HG03095 (cell line): Measurements from ENCODE around the gene BRCA1.
A peak's percentile ranks its signal among the peaks of the same experiment; 100 is the strongest.
"Not testable (repeated sequence)": the region's sequence is repeated elsewhere in the genome, so short reads cannot be mapped to it uniquely, and the experiment has no call there.

Experiments
- ATAC-seq: cut with Tn5 transposase; IDR thresholded peaks from one replicate; pipeline ENCODE4 v1.9.1; 2021; ENCODE audit warnings: moderate library complexity; ENCODE audit not compliant: unreplicated experiment

BRCA1 gene

DNA sequence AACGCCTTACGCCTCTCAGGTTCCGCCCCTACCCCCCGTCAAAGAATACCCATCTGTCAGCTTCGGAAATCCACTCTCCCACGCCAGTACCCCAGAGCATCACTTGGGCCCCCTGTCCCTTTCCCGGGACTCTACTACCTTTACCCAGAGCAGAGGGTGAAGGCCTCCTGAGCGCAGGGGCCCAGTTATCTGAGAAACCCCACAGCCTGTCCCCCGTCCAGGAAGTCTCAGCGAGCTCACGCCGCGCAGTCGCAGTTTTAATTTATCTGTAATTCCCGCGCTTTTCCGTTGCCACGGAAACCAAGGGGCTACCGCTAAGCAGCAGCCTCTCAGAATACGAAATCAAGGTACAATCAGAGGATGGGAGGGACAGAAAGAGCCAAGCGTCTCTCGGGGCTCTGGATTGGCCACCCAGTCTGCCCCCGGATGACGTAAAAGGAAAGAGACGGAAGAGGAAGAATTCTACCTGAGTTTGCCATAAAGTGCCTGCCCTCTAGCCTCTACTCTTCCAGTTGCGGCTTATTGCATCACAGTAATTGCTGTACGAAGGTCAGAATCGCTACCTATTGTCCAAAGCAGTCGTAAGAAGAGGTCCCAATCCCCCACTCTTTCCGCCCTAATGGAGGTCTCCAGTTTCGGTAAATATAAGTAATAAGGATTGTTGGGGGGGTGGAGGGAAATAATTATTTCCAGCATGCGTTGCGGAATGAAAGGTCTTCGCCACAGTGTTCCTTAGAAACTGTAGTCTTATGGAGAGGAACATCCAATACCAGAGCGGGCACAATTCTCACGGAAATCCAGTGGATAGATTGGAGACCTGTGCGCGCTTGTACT, at the start of gene BRCA1:
BRCA1 (minus strand) TSS at position 232 of the 834 bp plus-strand sequence. CDS start 1,268 bp downstream, outside the sequence.
- ATAC-seq = peak; percentile 96

DNA sequence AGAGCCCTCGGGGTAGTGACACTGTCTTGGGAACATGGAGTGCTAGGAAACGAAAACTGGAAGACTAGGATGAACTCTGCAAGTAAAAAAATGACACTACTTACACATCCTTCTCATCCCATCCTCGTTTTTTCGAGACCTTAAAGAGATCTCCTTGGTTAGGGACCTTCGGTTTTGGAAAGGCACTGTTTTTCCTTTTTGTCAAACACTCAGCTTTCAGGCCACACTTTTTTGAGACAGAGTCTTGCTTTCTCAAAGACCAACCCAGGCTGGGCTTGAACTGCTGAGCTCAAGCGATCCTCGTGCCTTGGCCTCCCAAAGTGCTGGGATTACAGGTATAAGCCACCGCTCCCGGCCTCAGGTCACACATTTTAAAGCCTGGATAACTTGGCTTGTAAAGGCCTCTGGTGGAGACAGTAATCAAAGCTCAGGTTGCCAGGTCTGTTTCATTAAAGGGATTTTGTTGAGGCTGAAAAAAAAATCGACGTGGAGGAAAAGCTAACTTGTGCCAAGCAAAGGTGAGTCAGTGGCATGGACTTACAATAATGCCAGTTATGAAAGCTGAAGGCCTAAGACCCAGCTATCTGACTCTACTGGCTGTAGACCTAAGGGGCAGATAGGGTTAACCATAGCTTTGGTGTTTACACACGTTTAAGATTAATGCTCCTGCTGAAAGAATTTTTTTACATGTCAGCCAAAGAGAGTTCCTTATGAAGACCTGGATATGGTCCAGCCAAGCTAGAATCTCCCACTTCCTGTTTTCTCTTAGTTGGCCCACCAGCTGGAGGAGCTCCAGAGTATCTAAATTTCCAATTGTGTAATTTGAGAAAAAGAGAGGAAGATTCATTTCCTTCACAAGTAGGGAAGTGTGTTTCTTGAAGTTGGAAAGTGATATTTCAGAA, 46.7 kb upstream of the BRCA1 start:
- peak; percentile 4 for ATAC-seq

DNA sequence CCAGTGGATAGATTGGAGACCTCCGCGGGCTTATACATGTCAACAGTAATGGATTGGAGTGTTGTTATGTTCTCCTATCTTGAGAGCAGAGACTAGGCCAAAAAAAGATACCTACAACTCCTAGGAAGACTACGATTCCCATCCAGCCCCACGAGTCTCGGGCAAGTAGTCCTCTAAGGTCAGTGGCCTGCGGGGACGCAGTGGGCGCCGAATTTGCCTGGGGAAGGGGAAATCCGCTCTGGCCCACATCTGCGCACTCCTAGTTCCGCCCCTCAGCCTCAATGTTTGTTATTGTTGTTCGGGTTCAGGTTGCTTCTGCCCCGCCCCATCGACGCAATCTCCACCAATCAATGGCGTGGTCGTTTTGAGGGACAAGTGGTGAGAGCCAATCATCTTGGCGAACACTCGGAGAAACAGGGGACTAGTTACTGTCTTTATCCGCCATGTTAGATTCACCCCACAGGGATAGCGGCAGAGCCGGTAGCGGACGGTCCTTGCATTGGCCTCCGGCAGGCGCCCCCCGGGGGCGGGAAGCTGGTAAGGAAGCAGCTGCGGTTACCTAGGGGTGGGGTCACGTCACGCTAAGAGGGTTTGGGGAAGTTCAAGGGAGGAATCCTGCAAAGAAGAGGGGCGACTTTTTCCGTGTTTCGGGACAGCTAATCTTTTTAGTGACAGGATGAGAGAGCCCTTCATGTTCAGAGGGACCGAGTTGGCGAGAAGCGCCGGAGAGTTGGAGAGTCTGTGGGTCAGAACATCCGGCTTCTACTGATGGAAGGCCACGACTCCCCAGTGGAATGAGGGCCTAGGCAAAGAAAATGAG, 45.8 kb upstream of the BRCA1 start, which contains the start of gene NBR1:
NBR1 (plus strand) TSS at position 449 of the 820 bp plus-strand sequence. CDS start 4,586 bp downstream, outside the sequence.
- peak; percentile 68 for ATAC-seq

DNA sequence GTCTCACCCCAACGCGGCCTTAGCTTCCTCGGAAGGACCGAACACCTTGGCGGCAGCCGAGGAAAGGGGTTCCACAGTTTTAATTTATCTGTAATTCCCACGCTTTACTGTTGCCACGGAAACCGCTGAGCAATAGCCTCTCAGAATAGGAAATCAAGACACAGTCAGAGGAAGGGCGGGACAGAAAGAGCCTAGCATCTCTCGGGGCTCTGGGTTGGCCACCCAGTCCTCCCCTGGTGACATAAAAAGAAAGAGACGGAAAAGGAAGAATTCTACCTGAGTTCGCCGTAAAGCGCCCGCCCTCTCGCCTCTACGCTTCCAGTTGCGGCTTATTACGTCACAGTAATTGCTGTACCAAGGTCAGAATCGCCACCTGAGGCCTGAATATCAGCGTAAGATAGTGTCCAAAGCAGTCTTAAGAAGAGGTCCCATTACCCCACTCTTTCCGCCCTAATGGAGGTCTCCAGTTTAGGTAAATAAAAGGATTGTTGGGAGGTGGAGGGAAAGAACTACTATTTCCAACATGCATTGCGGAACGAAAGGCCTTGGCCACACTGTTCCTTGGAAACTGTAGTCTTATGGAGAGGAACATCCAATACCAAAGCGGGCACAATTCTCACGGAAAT, 45.1 kb upstream of the BRCA1 start:
- ATAC-seq = peak; percentile 57

DNA sequence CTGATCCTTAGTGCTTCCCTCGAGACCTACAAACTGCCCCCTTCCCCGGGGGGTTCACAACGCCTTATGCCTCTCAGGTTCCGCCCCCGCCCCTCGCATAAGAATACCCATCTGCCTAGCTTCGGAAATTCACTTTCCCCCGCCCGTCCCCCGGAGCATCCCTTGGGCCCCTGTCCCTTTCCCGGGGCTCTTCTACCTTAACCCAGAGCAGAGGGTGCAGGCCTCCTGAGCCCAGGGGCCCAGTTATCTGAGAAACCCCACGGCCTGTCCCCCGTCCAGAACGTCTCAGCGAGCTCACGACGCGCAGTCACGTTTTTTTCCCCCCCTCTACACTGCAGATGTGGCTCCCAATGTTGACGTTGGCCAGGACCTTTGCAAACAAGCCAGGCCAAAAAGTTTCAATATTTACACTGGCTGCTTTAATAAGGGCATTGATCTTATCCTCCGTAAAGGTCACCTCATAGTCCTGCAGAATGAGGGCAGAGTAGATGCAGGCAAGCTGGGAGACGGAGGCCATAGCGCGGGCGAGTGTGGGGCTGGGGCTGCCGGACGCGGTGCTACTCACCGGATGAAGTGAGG, 44.5 kb upstream of the BRCA1 start:
- peak; percentile 32 for ATAC-seq

- ATAC-seq = not testable (repeated sequence)
Observed at GRCh38 chr17:43165971-43166370, 40.8 kb upstream of the BRCA1 start.

GRCh38 chr17:43159957-43160356, 34.8 kb upstream of the BRCA1 start:
- not testable (repeated sequence) for ATAC-seq

DNA sequence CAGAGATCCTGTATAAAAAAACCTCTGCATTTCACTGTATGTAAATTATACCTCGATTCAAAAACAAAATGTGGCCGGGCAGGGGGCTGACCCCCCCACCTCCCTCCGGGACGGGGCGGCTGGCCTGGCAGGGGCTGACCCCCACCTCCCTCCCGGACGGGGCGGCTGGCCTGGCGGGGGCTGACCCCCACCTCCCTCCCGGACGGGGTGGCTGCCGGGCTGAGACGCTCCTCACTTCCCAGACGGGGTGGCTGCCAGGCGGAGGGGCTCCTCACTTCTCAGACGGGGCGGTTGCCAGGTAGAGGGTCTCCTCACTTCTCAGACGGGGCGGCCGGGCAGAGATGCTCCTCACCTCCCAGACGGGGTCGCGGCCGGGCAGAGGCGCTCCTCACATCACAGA, 34.1 kb upstream of the BRCA1 start:
- ATAC-seq = not testable (repeated sequence)

DNA sequence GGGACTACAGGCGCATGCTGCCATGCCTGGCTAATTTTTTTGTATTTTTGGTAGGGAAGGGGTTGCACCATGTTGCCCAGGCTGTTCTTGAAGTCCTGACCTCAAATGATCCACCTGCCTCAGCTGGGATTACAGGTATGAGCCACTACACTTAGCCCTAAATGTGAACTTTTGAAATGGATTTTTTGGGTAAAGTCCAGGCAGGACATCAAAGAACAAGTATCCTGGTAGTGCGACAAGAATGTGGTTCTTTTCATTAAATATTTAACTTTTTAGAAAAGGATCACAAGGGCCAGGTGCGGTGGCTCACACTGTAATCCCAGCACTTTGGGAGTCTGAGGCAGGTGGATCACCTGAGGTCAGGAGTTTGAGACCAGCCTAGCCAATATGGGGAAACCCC, 30.5 kb upstream of the BRCA1 start:
- no peak for ATAC-seq

GRCh38 chr17:43153197-43153835, 28.2 kb upstream of the BRCA1 start:
- not testable (repeated sequence) for ATAC-seq

DNA sequence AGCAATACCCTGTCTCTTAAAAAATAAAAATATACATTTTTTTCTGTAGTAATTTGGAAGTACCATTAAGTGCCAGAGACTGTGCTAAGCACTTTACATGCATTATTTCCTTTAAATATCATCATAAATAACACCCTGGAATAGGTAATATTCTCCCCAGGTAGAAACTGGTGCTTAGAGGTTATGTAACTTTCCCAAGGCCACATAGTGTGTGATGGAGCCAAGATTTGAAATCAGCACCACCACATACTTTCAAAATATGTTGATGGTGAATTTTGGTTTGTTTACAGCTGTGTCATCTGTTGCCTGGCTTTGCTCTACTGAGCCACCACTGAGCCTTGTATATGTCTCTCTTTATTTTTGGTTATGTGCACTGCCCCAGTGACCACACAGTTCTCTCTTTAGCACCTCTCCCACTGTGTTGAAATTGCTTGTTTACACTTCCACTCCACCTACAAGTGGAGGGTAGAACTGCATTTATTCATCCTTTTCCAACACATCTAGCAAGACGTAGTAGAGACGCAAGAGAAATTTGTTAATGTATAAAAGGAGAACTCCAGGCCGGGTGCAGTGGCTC, 26.8 kb upstream of the BRCA1 start:
- ATAC-seq = no peak

GRCh38 chr17:43146649-43147048, 21.5 kb upstream of the BRCA1 start:
- no peak for ATAC-seq

GRCh38 chr17:43143201-43143600, 18.0 kb upstream of the BRCA1 start:
- ATAC-seq = no peak

DNA sequence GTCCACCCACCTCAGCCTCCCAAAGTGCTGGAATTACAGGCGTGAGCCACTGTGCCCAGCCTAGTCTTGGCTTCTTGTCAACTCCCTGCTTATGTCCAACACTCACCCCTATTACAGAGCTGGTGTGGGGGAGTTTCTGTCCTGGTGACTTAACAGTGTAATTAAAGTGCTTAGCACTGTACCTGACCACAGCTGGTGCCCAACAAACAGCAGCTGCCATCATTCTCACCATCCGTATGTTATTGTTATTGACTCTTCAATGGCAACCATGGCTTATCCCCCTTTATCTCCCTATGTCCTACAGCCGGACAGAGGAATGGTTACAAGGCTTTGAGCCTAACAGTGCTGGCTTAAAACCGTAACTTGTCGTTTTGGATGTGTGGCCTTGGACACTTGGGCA, 17.0 kb upstream of the BRCA1 start:
- ATAC-seq = no peak

DNA sequence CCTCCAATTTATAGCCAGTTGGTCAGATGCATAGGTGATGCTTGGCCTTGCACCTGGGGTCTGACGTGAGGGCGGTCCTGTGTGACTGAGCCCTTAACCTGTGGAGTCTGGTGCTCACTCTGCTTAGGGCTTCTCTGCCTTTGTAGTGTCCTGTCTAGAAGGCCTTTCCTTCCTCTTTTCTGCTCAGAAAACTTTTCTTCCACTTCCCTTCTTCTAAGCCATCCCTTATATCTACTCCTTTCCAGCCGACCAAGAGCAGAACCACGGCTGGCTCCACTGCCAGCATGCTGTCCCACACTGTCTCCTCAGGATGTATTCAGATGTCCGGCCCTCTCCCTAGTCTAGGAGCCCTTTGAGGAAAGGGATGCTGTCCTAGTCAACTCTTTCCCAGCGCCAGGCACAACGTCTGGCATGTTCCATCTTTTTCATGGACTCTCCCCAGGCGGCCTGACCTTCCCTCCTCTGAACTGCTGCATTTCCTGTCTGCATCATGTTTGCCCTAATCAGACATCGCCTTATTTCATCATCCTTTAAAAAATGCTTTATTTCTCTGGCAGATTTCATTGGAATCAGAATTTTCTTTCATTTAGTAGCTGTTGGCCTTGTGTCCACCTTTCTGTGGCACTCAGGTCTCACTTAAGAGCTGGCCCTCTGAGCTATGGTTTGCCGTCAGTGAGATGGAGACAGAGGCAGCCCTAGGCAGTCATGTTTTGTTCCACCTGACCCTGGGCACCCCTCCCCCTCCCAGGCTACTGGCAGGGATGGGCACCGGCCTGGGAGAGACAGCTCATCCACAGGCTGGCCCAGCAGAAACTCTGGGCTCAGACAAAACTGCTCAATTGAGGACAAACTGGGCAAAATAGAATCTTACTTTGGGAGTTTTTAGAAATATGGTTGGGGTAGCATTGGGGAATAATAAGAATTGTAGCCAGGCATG, 15.5 kb upstream of the BRCA1 start:
- no peak for ATAC-seq

GRCh38 chr17:43138531-43138930, 13.4 kb upstream of the BRCA1 start:
- ATAC-seq = not testable (repeated sequence)

DNA sequence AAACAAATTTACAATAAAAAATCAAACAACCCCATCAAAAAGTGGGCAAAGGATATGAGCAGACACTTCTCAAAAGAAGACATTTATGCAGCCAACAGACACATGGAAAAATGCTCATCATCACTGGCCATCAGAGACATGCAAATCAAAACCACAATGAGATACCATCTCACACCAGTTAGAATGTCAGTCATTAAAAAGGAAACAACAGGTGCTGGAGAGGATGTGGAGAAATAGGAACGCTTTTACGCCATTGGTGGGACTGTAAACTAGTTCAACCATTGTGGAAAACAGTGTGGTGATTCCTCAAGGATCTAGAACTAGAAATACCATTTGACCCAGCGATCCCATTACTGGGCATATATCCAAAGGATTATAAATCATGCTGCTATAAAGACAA, 11.4 kb upstream of the BRCA1 start:
- ATAC-seq = not testable (repeated sequence)

DNA sequence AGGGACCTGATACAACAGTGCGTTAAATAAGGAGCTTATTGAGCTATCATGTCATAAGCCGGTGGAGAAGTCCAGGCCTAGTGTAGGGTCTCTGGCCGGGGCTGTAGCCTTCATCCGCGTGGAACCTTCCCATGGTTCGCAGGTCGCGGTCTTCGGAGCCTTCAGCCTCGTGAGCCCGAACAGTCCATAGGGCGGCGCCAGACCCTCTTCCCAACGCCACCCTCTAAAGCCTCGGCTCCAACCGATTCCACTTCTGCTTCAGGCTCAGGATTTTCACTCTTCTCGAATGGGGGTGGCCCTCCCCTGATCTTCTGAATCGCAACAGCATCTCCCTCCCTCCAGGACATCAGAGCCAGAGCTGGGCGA, 10.3 kb upstream of the BRCA1 start:
- ATAC-seq = no peak
